OCI-LY7 (cell line): ENCODE measurements around the gene CUX1. TPM values are rescaled to one million over a fixed set of nuclear protein-coding genes. Genes with fewer than 3 reads are reported as not detected.

Experiments
- BruUV-seq: library from RNA; stranded (reverse); fragments of 400-500 nt; replicated peaks from 2 replicates; lab custom pipeline; 2021; lab: Mats Ljungman, UMichigan
- CTCF ChIA-PET: fragments of 300-600 bp; sonication (Branson Sonifier 250); formaldehyde crosslinking; loops from one replicate; lab custom pipeline; 2022; ENCODE audit warnings: antibody characterized with exemption; ENCODE audit not compliant: unreplicated experiment; lab: Charles Lee
- POLR2A ChIA-PET: fragments of 300-600 bp; sonication (Branson Sonifier 250); formaldehyde crosslinking; loops from one replicate; lab custom pipeline; 2022; ENCODE audit warnings: antibody characterized with exemption; lab: Charles Lee
- DNase-seq: peaks from one replicate; pipeline ENCODE4 v3.0.0-alpha.2; 2015; ENCODE audit warnings: low spot score
- H2AFZ ChIP-seq: fragments of 200-600 bp; sonication (generic), shearing (Covaris generic); 2 replicates; pipeline ENCODE4 v1.6.1; 2014; ENCODE audit warnings: mild to moderate bottlenecking, antibody characterized with exemption, low read length, moderate library complexity
- H3K27ac ChIP-seq: fragments of 200-600 bp; sonication (generic); 2 replicates; pipeline ENCODE4 v1.5.1; 2014; ENCODE audit warnings: mixed run types, low read depth, mild to moderate bottlenecking, moderate library complexity, low read length, inconsistent platforms; ENCODE audit not compliant: poor library complexity, severe bottlenecking
- H3K36me3 ChIP-seq: fragments of 200-600 bp; sonication (generic); 2 replicates; pipeline ENCODE4 v1.6.1; 2014; ENCODE audit warnings: mild to moderate bottlenecking, antibody characterized with exemption, low read length, moderate library complexity, mixed read lengths; ENCODE audit not compliant: insufficient read depth
- H3K4me1 ChIP-seq: fragments of 200-600 bp; sonication (generic); 2 replicates; pipeline ENCODE4 v1.5.1; 2014; ENCODE audit warnings: mild to moderate bottlenecking, low read length; ENCODE audit not compliant: insufficient read depth, poor library complexity, severe bottlenecking
- H3K4me2 ChIP-seq: fragments of 200-600 bp; sonication (generic); 2 replicates; pipeline ENCODE4 v1.6.1; 2014; ENCODE audit warnings: mild to moderate bottlenecking, low read length
- H3K4me3 ChIP-seq: fragments of 200-600 bp; sonication (generic); 2 replicates; pipeline ENCODE4 v1.5.1; 2014; ENCODE audit warnings: mild to moderate bottlenecking, low read depth, low read length; ENCODE audit not compliant: poor library complexity, severe bottlenecking
- H3K79me2 ChIP-seq: fragments of 200-600 bp; sonication (generic); 2 replicates; pipeline ENCODE4 v1.6.1; 2016; ENCODE audit warnings: low read depth, mild to moderate bottlenecking, low read length, moderate library complexity, mixed read lengths; ENCODE audit not compliant: insufficient read depth
- H3K9me2 ChIP-seq: fragments of 200-600 bp; sonication (generic); 2 replicates; pipeline ENCODE4 v1.6.1; 2016; ENCODE audit warnings: mild to moderate bottlenecking, low read length, mixed read lengths; ENCODE audit not compliant: insufficient read depth
- H3K9me3 ChIP-seq: fragments of 200-600 bp; sonication (generic); 2 replicates; pipeline ENCODE4 v1.6.1; 2014; ENCODE audit warnings: mild to moderate bottlenecking, mixed run types, low read length, mixed read lengths
- H4K20me1 ChIP-seq: fragments of 200-600 bp; sonication (generic); 2 replicates; pipeline ENCODE4 v1.6.1; 2014; ENCODE audit warnings: mild to moderate bottlenecking, antibody characterized with exemption, low read length, moderate library complexity, mixed read lengths; ENCODE audit not compliant: insufficient read depth
- EZH2phosphoT487 ChIP-seq: fragments of 200-600 bp; sonication (generic); IDR thresholded peaks from 2 replicates; pipeline ENCODE4 v1.6.1; 2018; ENCODE audit warnings: low read depth, borderline replicate concordance, mild to moderate bottlenecking, mixed run types, antibody characterized with exemption, low read length, moderate library complexity, mixed read lengths
- intact Hi-C: fragments of 100-400 bp; cut with micrococcal nuclease; formaldehyde crosslinking; loops from one replicate; pipeline ENCODE4 v1.10.0; 2022; ENCODE audit not compliant: unreplicated experiment
- total RNA-seq, 2 experiments: library from RNA; depleted of rRNA in 1 of 2; stranded (reverse); fragments of >200 nt in 1 of 2; shearing (Covaris generic) in 1 of 2; gene quantifications; 2 replicates each; pipeline ENCODE4 v1.2.3, GENCODE V29; 2014 to 2022
- TF ChIP-seq, protein P1 (sequence below): fragments of 200-600 bp; sonication (generic); conservative IDR thresholded peaks from 2 replicates; pipeline ENCODE4 v1.5.1; 2014; ENCODE audit warnings: mild to moderate bottlenecking, antibody characterized with exemption, low read length, moderate library complexity, mixed read lengths

CUX1 gene
- total RNA-seq, 2 experiments from 2014 or later: 143 to 199 TPM

DNA sequence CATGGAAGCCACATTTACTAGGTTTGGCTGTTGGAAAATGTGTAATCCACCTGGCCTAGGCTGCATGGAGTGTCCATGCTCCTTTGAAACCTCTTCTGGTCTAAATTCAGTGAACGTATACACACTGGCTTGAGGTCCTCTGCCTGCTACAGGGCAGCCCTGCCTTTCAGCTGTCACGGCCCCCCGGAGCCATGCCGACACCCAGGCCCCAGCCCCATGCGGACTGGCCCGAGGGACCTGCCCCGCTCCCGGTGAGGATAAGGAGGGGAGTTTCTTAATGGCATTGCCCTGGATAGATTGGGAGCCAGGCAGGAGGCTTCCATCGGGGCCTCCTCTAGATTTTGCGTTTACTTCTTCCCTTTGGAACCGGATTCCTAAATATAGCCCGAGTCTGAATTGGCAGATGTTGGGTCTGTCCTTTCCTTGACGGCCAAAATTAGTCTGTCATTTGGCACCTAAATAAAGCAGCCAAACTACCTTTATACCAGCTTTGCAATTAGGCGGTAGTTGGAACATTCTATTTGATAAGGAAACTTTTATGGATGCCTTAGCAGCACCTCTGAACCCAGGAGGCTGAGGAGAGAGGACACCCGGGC lies 397.1 kb downstream of the CUX1 start:
- no peak for TF ChIP-seq EZH2phosphoT487
- no peaks in the 10 kb centered on the region for H3K79me2 ChIP-seq
- ChIA-PET POLR2A (interaction anchor here (0.7 kb wide), 1 partner anchor 52 kb away, joined by 8 read pairs; no protein-coding TSS in a partner anchor), CTCF (no interaction called here)
- no peak overlapping the region for H2AFZ ChIP-seq
- H3K9me3 ChIP-seq: no peaks in the 10 kb centered on the region
- no peaks in the 10 kb centered on the region for H3K4me1 ChIP-seq
- no peak overlapping the region for H3K4me2 ChIP-seq
- BruUV-seq: no TSS peak
- no peak overlapping the region for H3K4me3 ChIP-seq
- no peak for DNase-seq
- H3K27ac ChIP-seq: no peak overlapping the region
- H4K20me1 ChIP-seq: no peaks in the 10 kb centered on the region
- intact Hi-C loops: no loop called here
- no peaks in the 10 kb centered on the region for H3K9me2 ChIP-seq
- H3K36me3 ChIP-seq: peaks cover 99% of the 10 kb centered on the region

DNA sequence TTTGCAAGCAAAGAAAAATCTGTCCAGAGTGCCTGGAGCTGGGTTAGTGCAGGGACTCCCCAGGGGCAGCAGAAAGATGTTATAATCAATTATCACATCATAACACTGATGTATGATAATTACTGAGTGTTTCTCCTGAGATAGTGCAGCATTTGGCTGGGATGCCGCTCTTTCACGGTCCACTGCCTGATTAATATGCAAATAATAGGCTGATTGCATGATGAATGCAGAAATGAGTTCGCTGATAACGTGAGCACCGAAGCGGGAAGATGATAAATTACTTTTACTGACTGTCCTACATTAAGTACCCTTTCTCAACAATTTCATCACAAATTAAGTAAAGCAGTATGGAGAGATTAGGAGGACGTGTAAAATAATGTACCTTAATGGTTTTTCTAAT lies 397.8 kb downstream of the CUX1 start:
- Histone ChIP-seq H3K79me2 (no peaks in the 10 kb centered on the region), H3K9me3 (no peaks in the 10 kb centered on the region), H3K36me3 (peaks cover 98% of the 10 kb centered on the region), H3K27ac (no peak overlapping the region), H2AFZ (no peak overlapping the region), H3K4me2 (no peak overlapping the region), H3K9me2 (no peaks in the 10 kb centered on the region), H4K20me1 (no peaks in the 10 kb centered on the region), H3K4me3 (no peak overlapping the region), H3K4me1 (no peaks in the 10 kb centered on the region)
- no peak for DNase-seq
- intact Hi-C loops: no loop called here
- POLR2A ChIA-PET: interaction anchor here (0.7 kb wide), 1 partner anchor 52 kb away, joined by 8 read pairs; no protein-coding TSS in a partner anchor
- TF ChIP-seq, protein P1, sequence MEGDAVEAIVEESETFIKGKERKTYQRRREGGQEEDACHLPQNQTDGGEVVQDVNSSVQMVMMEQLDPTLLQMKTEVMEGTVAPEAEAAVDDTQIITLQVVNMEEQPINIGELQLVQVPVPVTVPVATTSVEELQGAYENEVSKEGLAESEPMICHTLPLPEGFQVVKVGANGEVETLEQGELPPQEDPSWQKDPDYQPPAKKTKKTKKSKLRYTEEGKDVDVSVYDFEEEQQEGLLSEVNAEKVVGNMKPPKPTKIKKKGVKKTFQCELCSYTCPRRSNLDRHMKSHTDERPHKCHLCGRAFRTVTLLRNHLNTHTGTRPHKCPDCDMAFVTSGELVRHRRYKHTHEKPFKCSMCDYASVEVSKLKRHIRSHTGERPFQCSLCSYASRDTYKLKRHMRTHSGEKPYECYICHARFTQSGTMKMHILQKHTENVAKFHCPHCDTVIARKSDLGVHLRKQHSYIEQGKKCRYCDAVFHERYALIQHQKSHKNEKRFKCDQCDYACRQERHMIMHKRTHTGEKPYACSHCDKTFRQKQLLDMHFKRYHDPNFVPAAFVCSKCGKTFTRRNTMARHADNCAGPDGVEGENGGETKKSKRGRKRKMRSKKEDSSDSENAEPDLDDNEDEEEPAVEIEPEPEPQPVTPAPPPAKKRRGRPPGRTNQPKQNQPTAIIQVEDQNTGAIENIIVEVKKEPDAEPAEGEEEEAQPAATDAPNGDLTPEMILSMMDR: no peak
- no peak for TF ChIP-seq EZH2phosphoT487
- CTCF ChIA-PET: no interaction called here
- BruUV-seq: no TSS peak

DNA sequence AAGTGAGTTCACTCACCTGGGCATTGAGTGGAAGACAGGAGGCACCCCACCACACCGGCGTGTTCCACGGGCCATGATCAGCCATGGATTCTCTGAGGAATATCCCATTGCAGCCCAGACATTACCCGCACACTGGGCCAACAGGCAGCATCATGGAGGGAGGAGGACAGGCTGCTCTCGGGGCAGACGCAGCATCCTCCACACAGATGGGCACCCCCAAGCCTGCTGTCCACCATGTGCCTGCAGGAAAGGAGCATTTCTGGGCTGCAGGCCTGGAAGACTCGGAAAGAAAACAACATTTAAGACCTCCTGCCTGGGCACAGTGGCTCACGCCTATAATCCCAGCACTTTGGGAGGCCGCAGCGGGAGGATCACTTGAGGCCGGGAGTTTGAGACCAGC lies 398.3 kb downstream of the CUX1 start:
- H3K9me2 ChIP-seq: no peaks in the 10 kb centered on the region
- ChIA-PET POLR2A (no interaction called here), CTCF (no interaction called here)
- H3K9me3 ChIP-seq: no peaks in the 10 kb centered on the region
- H3K4me2 ChIP-seq: no peak overlapping the region
- intact Hi-C loops: no loop called here
- no TSS peak for BruUV-seq
- H3K4me3 ChIP-seq: no peak overlapping the region
- H4K20me1 ChIP-seq: no peaks in the 10 kb centered on the region
- no peak for DNase-seq
- no peak overlapping the region for H3K27ac ChIP-seq
- TF ChIP-seq EZH2phosphoT487: no peak
- TF ChIP-seq, protein P1: no peak
- no peaks in the 10 kb centered on the region for H3K79me2 ChIP-seq
- H3K4me1 ChIP-seq: no peaks in the 10 kb centered on the region
- no peak overlapping the region for H2AFZ ChIP-seq
- H3K36me3 ChIP-seq: peaks cover 96% of the 10 kb centered on the region
